ENCODE results near the gene VPS33B.
"Not testable (repeated sequence)": the region's sequence is repeated elsewhere in the genome, so short reads cannot be mapped to it uniquely, and the experiment has no call there.

Gene VPS33B

DNA sequence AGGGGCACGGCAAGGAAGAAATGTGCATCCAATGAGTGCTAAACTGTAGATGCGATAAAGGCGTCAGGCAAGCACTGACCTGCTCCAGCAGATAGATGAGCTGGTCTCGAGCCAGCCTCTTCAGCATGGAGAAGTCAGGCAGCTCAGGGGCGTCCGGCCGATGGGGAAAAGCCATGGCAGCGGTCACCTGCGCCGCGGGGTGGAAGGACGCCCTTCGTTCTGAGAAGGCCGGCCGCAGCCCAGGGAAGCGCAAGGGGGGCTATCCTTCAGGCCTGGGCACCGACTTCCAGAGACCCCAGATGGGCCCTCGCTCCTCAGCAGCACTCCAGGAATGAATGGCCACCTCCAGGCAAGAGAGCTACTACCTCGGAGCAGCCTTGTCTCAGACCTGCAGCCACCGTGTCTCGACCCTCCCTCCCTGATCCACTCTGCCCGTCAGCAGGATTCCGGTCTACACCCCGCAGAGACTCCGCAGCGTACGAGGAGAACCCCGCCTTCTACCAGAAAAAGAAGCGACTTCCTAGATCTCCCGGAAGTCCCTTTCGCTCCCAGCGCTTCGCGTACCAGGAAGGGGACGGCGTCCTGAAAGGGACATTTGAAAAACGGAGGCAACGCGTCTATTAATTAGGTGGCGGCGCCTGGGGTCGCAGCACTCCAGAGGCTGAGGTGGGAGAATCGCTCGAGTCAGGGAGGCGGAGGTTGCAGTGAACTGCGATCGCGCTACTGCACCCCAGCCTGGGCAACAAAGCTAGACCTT is at the start of gene VPS33B:
Gene VPS33B, minus strand, starts transcription at position 520 of the 757 bp plus-strand sequence. Its CDS starts 345 bp downstream, at position 175.
- DNase-seq (ENCODE audit: low read depth) = peak; percentile 75

- no peak for DNase-seq (ENCODE audit: low read depth)
These were observed 49.8 kb upstream of the VPS33B start for GRCh38 chr15:91072161-91072560.

- DNase-seq (ENCODE audit: low read depth) = no peak
These were observed 48.5 kb upstream of the VPS33B start for GRCh38 chr15:91070872-91071271.

- DNase-seq (ENCODE audit: low read depth) = no peak
These were observed 46.6 kb upstream of the VPS33B start for GRCh38 chr15:91068966-91069365.

DNA sequence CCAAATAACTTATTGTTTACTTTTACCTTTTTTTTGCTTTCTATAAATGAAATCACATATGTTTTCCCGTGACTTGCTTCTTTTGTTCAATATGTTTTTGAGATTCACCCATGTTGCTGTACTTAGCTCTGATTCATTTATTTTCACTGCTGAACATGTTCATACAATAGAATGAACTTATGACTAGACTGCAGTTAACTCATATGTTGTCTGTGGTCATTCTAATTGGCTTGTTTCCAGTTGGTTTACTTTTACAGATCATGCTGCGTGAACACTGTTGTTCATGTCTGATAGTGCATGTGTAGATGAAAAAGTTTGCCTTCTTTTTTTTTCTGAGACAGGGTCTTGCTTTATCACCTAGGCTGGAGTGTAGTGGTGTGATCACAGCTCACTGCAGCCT is 46.0 kb upstream of the VPS33B start:
- no peak for DNase-seq (ENCODE audit: low read depth)

GRCh38 chr15:91067036-91067435 is 44.6 kb upstream of the VPS33B start:
- DNase-seq (ENCODE audit: low read depth) = no peak

DNA sequence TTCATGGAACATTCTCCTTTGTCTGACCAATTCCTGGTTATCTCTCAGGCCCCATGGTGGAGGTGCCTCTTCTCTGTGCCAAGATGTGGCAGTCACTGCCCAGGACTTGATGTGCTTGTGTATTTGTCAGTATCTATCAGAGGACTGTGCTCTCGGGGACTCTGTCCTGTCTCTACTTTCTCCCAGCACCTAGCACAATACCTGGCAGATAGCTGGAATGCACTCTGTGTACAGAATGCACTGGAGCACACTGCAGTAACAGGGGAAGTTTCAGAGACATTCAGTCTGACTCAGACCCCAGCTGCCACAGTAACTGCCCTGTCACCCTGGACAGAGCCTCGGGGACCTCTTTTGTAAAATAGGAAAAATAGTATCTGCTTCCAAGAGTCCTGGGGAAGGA is 43.1 kb upstream of the VPS33B start:
- DNase-seq (ENCODE audit: low read depth) = no peak

DNA sequence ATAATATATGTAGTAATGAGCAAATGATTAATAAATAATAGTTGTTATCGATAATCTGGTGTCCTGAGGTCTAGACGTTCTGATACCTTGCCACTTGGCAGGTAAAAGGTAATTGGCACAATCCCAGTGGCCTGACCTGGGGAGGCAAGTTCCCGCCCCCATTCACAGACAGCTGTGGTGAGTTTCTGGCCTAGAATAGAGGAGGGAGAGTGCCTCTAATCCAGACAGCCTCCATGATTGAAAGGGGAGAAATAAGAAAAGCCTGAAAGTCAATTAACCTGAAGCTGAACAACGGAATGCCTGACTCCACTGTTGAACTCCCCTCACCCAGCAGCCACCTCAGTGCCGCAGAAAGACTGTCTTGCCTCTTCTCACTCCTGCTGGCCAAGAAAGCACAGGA is 39.6 kb upstream of the VPS33B start:
- no peak for DNase-seq (ENCODE audit: low read depth)

- no peak for DNase-seq (ENCODE audit: low read depth)
These were observed 38.8 kb upstream of the VPS33B start for GRCh38 chr15:91061230-91061629.

DNA sequence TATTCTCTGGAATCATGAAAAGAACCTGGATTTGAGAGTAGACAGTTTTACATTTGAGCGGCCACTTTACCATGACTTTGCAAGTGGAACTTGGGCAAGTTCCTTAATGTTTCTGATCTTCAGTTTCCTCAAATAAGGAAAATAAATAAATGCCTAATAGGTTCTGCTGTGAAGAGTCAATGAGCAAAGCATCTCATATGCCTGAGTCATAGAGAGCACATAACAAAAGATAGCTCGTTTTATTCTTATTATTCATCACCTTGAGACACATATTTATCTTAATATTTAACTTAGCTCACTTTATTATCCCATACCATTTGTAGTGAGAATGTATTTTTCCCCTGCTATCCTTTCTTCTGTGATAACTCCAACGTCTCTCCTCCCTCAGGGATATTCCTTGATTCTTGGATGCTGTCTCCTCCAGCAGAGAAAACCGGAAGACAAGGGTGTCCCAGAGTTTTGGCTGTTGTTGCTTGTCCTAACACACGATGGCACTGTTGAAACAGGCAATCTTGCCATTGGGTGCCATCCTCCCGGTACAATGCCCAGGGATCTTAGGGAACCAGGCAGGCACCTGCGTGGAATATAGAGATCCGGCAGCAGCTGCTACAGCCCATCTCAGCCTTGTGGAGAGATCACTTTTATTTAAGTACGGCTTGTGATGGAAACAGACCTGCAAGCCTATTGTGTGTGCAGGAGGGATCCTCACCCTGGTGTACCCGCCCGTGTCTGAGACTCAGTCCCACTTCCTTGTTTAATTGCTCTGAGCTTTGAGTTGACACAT is 33.3 kb upstream of the VPS33B start:
- no peak for DNase-seq (ENCODE audit: low read depth)

DNA sequence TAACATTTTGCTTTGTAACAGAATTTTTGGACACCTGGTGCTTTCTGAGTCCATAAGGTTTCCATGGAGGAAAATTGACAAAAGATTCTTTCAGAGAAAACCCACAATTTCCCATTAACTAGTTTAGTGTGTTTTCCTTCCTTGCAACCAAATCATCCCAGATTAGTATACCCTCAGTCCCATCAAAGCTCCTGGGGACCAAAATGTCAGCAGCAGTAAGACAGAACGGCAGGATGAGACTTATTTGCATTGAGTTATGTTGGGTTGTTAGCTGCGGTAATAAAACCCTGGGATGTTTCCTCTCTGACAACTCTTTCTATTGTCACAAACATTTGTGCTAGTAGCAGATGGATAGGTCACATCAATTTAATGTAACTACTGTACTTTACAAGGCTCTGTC is 32.4 kb upstream of the VPS33B start:
- no peak for DNase-seq (ENCODE audit: low read depth)

- DNase-seq (ENCODE audit: low read depth) = no peak
These were observed 28.9 kb upstream of the VPS33B start for GRCh38 chr15:91051248-91051647.

DNA sequence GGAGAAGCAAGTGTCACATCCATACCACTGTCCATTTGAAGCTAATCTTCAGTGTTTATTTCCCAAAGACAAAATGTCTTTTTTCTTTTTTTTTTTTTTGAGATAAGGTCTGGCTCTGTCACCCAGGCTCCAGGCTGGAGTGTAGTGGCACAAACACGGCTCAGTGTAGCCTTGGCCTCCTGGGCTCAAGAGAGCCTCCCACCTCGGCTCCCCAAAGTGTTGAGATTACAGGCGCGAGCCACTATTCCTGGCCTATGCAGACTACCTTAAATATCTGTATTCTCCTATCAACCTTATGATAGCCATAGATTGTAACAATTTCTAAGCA is 27.7 kb upstream of the VPS33B start:
- DNase-seq (ENCODE audit: low read depth) = no peak

DNA sequence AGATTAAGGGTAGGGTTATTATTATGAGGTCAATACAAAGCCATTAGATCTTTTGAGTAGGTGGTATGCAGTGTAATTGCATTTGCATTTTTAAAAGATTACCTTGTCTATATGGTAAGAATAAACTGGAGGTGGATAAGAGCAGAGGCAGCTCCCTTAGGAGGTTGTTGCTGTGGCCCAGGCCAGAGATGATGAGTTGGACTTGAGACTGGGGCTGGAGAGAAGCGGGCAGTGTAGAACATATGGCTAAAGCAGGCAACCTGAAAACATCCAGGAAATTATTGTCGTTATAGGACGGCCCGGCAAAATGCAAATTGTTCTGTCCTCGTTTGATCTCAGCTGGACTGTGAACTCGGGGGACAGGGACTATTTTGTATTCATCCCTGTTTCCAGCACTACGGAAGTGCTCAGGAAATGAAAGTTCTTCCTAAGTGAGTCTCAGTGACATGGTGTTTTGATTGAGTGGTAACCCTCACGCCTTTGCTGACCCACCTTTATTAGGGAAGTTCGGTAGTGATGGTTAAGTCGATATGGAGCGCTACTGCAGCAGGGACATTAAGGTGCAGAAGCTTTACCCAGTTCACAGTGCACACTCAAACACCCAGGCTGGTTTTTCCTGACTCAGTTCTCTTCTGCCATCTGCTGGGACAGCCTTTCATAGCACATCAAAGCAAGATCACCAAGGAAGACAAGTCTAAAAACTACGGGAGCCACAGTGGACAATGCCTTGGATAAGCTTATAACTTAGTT is 27.2 kb upstream of the VPS33B start:
- DNase-seq (ENCODE audit: low read depth) = peak; percentile 10

DNA sequence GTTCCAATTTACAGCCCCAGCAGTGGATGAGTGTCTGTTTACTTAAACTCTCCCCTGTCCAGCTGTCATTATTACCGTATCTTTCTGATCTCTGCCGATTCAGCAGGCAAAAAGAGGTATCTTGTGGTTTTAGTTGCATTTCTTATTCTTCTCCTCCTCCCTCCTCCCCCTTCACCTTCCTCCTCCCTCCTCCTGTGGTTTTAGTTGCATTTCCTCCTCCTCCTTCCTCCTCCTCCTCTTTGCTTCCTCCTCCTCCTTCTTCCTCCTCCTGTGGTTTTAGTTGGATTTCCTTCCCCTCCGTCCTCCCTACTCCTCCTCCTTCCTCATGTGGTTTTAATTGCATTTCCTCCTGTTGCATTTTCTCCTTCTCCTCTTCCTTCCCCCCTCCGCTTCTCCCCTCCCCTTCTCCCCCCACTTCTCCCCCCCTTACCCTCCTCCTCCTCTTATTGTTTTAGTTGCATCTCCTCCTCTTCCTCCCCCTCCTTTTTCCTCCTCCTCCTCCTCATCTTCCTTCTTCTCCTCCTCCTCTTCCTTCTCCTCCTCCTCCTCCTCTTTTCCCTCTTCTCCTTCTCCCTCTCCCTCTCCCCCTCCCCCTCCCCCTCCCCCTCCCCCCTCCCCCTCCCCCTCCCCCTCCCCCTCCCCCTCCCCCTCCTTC is 25.3 kb upstream of the VPS33B start:
- DNase-seq (ENCODE audit: low read depth) = no peak

DNA sequence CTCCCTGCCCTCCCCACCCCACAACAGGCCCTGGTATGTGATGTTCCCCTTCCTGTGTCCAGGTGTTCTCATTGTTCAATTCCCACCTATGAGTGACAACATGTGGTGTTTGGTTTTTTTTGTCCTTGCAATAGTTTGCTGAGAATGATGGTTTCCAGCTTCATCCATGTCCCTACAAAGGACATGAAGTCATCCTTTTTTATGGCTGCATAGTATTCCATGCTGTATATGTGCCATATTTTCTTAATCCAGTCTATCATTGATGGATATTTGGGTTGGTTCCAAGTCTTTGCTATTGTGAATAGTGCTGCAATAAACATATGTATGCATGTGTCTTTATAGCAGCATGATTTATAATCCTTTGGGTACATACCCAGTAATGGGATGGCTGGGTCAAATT is 23.7 kb upstream of the VPS33B start:
- not testable (repeated sequence) for DNase-seq (ENCODE audit: low read depth)

DNA sequence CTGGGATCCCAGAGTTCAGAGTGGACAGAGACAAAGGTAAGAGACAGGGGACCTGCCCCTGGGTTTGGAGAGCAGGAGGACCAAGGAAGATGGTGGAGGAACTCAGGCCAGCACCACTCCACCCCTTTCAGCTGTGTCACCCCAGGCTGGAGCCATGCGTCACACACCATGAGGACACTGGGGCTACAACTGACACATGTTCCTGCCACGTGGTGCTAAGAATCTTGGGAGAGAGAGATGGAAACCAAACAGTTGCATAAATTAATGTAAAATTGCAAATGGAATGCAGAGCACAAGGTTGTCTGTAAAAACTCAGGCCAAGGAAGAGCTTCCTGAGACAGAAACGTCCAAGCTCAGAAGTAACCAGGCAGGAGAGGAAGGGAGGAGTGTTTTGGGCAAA is 22.7 kb upstream of the VPS33B start:
- DNase-seq (ENCODE audit: low read depth) = no peak

DNA sequence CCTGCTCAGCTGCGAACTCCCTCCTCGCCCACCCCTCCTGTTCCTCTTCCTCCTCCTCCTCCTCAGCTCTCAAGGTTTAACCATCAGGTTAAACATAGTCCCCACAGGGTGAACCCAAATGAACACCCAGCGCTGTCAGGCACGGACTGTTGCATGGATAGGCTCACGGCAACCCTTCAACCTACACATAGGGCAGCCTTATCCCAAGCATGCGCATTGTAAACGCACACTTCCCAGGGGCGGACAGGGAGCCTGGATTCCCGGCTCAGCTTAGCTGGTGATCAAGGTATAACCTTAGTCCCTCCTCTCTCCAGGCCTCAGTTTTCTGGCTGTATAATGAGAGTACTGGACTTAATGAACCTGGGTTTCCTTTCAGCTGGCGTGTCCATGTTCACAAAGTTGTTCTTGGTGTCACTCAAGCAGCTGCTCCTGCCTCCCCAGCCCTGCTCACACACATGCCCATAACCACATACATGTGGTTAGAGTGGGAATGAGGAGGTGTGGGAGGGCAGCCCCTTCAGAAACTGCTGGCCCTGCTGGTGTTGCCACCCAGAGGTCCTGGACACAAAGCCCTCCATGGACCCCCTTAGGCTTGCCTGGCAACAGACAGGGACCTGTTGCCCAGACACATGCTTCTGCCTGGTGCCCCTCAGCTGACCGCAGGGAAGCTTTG is 20.9 kb upstream of the VPS33B start:
- no peak for DNase-seq (ENCODE audit: low read depth)

- no peak for DNase-seq (ENCODE audit: low read depth)
These were observed 18.5 kb upstream of the VPS33B start for GRCh38 chr15:91040856-91041255.

GRCh38 chr15:91039996-91040395 is 17.6 kb upstream of the VPS33B start:
- no peak for DNase-seq (ENCODE audit: low read depth)

DNA sequence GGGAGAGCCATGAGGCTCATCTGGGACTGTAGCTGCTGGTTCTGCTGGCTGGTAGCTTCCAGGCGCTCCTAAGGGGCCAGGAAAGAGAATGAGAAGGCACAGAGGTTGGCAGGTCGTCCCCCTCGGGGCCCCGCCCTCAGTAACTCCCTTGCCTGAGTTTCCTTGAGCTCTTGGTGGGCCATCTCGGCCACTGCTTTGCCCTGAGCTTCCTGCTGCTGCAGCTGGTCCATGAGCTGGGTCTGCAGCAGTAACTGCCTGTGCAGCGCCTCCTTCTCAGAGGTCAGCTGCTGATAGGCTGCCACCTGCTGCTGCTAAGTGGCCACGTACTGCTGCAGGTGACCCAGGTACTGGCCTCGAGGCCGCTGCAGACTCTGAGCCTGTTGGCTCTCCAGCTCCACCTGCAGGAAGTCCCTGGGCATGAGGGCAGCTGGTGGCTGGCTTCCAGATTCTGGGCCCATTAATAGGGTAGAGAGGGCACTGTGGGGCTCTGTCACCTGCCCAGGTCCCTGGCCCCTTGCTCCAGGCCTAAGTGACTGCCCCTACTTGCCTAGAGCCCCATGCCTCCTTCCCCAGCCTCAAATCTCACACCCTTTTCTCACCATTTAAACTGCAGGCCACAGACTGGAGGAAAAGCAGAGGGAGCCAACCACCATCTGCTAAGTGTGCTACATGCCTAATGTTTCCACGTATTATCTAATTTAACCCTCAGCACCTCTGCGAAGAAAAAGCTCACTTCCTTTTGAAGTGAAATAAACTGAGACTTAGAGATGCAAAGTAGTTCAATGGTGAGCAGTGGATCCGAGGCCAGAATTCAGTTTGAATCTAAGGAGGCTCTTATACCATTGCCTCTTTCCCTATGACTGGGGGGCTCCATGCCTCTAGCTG is 10.8 kb upstream of the VPS33B start:
- peak; percentile 16 for DNase-seq (ENCODE audit: low read depth)

Measured in T-helper 22 cell (primary cell).